Islet of Langerhans (tissue), 1 donor: ENCODE measurements around the gene CYP46A1.
"Not testable (repeated sequence)": the region's sequence is repeated elsewhere in the genome, so short reads cannot be mapped to it uniquely, and the experiment has no call there.

Source experiments
- FAIRE-seq: peaks from one replicate; lab custom pipeline; 2011; peaks lifted over from hg19 to GRCh38; lab: Jason Lieb, UNC

The CYP46A1 gene

DNA sequence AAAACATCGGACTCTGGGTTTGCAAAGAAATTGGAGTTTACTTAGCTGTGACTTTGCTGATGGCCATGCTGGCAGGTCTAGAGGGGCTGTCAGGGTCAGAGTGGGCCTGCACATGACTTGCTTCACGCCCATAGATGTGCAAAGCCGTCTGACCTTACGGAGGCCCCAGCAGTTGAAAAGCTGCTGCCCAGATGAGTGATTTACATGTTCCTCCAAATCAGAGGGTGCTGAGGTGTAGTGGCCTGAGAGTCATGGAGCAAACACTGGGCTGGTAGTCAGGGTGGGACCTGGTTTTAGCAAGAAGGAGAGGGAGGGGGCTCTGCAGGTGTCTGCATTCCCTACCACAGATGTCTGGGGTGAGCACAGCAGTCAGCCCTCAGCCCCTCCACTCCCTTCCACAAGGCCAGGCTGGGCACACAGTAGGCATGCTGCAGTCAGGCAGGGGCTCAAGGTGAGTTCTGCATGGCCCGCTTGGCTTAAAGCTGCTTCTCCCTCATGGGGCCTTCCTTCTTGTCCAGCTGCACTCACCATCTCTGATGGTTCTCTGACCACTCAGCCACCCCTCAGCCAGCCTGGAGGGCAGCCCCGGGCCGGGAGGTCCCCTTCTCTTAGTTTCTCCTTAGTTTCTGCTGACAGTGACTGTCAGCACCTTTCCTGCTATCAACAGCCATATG is 74.9 kb downstream of the CYP46A1 start:
- FAIRE-seq, result no peak

- FAIRE-seq, result no peak
Observed at GRCh38 chr14:99759546-99759925, 75.4 kb downstream of the CYP46A1 start.

DNA sequence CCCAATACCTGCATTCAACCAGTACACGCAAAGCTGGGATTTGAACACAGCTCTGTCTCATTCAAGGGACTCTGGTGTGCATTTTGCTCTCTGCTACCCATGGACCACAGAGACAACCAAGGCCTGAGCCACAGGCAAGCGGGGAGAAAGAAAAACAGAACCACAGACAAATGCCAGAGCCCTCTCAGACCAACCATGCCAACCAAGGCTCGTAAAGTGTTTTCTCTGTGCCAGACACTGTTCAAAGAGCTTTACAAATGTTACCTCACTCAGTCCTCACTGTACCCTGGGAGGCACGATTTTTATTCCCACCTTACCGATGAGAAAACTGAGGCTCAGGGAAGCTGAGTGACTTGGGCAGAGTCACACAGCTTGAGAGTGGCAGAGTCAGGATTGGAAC is 76.7 kb downstream of the CYP46A1 start:
- FAIRE-seq, result no peak

- FAIRE-seq, result not testable (repeated sequence)
Observed at GRCh38 chr14:99762911-99763310, 78.8 kb downstream of the CYP46A1 start.

DNA sequence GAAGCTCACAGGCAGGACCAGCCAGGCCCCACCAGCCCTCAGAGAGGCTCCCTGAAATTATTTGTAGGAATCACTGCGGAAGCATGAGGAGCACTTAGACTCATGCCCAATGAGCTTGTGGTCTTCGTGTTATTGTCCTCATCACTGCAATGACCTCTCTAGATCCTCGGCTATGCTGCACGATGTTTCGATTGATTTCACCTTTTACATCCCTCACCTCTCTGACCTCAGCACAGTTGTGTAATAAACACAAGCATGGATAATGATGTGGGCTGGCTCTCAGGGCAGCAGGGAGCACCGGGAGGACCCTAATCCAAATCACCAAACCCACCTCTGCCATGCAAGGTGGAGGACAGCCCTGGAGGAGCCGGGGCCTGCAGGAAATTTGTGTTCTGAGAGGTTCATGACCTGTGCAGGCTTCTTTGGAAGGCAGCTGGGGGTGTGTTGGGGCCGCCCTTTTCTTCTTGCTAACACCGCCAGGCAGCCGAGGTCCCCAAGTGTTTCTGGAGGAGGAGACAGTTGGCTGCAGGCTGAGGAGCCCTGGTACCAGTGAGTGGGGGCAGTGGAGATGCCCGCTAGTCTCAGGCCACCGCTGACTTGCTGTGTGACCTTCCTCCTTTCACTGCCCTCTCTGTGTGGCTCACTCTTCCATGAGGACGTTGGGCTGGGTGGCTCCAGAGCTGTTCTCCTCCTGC is 79.6 kb downstream of the CYP46A1 start:
- no peak for FAIRE-seq

GRCh38 chr14:99764222-99764706 is 80.2 kb downstream of the CYP46A1 start:
- no peak for FAIRE-seq

DNA sequence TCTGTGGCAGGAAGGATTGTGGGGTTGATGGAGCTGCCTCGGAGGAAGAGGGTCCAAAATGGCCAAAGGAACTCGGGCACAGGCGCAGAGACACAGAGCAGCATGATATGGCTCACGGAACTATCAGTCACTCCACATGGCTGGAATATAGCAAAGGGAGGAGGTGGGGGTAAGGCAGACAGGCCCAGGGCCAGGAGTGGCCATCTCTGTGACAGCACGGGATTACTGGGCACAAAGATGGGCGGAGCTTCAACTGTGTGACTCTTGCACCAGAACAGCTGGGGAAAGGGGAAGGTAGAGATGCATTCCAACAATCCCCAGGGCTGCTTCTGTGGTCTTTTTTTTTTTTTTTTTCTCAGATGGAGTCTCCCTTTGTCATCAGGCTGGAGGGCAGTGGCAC is 84.3 kb downstream of the CYP46A1 start:
- no peak for FAIRE-seq

DNA sequence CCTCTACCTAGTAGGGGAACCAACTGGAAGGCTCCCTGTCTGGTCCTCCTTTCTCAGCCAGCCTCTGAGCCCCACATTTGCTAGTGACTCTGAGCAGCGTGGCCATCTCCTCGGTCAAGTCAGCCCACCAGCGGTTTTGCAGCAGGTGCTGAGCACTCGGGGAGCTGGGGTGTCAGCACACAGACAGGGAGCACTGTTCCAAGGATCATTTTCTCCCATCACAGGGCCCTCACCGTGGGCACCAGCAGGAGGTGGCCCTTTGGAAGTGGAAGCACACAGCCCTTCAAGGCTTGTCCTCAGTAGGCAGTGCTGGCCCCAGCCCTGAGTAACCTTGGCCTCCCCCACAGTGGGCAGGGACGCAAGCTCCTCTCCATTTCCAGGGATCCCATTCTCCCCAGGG is 85.0 kb downstream of the CYP46A1 start:
- FAIRE-seq, result no peak

DNA sequence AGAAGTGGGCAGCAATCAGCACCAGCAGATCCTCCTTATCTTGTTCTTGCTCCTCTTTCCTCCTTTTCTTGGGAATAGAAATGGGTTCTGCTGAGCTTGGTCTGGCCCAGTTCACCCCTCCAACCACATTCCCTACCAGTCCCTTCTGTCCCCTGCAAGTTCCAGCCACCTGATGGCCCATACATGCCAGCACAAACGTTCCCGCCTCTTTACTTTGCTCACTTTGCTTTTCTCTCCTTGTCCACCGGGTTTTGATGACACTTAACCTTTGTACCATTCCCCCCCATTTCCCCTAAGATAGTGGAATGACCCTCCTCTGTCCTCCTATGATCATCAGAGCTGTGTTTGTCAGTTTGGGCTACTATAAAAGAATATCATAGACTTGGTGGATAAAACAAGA is 85.7 kb downstream of the CYP46A1 start:
- FAIRE-seq, result no peak

GRCh38 chr14:99772371-99773283 is 88.5 kb downstream of the CYP46A1 start:
- FAIRE-seq, result no peak

DNA sequence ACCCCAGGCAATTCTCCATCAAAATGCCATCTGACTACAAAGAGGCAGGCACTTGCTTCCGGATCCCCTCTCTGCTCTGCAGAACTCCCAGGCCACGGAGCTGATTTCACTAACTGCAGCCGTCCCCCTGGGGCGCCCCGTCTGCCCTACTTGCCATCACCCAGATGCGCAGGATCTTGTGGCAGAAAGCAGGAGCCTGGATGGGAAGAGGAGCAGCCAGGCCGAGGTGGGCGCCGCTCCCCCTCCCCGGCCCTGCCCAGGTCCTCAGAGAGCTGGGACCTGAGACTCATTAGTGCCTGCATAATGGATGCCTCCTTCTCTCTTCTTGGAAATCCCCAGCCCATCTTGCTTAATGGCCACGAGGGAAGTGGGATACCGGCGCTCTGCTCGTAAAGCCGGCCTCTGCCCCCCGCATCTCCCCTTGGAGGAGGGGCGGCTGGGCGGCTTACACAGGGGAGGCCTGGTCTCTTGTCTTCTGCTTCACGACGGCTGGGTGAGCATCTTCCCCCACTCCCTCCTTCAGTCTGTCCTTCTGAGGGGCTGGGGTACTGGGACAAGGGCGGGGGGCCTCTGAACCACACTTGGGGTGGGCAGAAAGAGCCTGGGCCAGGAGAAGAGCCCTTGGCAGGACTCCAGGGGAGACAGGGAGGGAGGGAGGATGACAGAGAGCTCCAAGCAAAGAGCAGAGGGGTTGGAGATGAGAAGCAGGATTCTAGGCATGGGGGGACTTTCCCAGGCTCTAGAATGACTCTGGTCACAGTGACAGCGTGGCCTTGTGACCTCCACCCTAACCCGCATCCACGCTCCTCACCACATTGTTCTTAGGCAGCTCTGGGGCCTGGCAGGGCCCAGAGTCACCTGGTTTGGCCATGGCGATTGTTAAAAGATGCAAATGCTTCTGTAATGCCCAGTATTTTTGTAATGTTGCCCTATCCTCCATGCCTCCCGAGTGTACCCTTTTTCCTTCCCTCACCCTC is 89.7 kb downstream of the CYP46A1 start:
- no peak for FAIRE-seq

GRCh38 chr14:99774556-99775307 is 90.6 kb downstream of the CYP46A1 start:
- FAIRE-seq, result no peak

DNA sequence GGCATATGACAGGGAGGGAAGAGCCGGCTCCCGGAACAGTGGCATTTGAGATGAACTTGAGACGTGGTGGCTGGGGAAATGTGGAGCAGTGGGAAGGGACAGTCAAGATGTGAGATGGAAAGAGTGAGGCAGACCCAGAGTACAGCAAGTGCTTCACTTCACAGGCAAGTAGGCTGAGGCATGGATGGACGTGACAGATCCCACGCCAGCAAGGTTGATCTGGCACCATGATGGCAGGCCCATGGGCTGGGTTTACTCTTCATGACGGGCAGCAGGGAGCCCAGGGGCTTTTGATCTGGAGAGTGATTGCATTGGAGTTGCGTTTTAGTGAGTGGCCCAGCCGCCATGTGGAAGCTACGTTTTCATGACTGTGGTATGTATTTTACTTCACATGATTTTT is 91.3 kb downstream of the CYP46A1 start:
- FAIRE-seq, result no peak
